ENCODE data around the gene RNF10.
A peak's percentile ranks its signal among the peaks of the same experiment; 100 is the strongest.
"Not testable (repeated sequence)": the region's sequence is repeated elsewhere in the genome, so short reads cannot be mapped to it uniquely, and the experiment has no call there.

RNF10 gene

DNA sequence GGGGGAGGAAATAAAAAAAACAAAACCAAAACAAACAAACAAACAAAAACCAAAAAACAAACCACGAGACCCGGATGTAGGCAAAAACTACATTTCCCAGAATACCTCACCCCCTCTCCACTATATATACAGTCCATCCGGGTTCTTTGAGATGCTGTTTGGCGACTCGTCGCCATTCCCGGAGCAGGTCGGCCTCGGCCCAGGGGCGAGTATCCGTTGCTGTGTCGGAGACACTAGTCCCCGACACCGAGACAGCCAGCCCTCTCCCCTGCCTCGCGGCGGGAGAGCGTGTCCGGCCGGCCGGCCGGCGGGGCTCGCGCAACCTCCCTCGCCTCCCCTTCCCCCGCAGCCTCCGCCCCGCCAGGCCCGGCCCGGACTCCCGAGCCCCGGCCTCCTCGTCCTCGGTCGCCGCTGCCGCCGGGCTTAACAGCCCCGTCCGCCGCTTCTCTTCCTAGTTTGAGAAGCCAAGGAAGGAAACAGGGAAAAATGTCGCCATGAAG lies at the start of gene RNF10:
Gene RNF10 (plus strand): TSS at position 154 of the 500 bp plus-strand sequence. CDS start 456 bp downstream, outside the sequence.
- H3K4me3 ChIP-seq (ENCODE audit: low read length), result peak within 1 kb of the TSS; percentile 66
- peak; percentile 88 for DNase-seq (ENCODE audit: low read depth)
- TF ChIP-seq, protein P1, sequence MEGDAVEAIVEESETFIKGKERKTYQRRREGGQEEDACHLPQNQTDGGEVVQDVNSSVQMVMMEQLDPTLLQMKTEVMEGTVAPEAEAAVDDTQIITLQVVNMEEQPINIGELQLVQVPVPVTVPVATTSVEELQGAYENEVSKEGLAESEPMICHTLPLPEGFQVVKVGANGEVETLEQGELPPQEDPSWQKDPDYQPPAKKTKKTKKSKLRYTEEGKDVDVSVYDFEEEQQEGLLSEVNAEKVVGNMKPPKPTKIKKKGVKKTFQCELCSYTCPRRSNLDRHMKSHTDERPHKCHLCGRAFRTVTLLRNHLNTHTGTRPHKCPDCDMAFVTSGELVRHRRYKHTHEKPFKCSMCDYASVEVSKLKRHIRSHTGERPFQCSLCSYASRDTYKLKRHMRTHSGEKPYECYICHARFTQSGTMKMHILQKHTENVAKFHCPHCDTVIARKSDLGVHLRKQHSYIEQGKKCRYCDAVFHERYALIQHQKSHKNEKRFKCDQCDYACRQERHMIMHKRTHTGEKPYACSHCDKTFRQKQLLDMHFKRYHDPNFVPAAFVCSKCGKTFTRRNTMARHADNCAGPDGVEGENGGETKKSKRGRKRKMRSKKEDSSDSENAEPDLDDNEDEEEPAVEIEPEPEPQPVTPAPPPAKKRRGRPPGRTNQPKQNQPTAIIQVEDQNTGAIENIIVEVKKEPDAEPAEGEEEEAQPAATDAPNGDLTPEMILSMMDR (IDR thresholded peaks at IDR 0.05; ENCODE audit: insufficient read depth, low read depth, low read length, missing control alignments), result no peak

DNA sequence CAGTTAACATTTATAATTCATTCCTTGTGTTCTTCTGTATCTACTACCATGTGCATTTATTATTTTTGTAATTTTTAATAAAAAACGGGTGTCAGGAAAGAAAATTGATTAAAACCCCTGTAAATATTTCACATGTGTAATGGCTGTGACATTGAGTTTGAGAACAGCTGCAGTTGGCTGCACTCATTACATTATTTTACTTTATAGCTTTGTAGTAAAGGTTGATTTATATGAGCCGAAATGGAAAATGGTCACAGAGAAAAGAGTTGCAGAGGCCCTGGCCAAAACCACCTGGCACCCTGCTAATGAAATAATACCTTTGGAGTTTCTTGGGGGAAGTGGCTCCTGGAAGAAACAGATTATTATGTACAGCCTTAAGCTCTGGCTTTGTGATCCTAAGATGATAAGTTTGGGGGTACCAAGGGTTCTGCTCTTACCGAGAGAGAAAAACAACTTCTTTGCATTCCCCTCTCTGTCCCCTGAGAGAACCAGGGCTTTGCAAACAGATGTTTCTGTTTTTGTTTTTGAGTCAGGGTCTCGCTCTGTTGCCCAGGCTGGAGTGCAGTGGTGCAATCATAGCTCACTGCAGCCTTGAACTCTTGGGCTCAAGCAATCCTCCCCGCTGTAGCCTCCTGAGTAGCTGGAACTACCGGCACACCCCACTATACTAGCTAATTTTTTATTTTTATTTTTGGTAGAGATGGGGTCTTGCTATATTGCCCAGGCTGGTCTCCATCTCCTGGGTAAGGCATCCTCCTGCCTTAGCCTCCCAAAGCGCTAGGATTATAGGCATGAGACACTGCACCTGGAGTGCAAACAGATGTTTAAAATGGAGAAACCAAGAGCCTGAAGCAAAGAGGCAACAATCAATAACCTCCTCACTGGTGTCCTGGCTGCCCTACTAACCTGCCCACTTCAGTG lies 47.9 kb upstream of the RNF10 start:
- no peak for DNase-seq (ENCODE audit: low read depth)
- no peak overlapping the region for H3K4me3 ChIP-seq (ENCODE audit: low read length)
- TF ChIP-seq, protein P1 (IDR thresholded peaks at IDR 0.05; ENCODE audit: insufficient read depth, low read depth, low read length, missing control alignments), result no peak

DNA sequence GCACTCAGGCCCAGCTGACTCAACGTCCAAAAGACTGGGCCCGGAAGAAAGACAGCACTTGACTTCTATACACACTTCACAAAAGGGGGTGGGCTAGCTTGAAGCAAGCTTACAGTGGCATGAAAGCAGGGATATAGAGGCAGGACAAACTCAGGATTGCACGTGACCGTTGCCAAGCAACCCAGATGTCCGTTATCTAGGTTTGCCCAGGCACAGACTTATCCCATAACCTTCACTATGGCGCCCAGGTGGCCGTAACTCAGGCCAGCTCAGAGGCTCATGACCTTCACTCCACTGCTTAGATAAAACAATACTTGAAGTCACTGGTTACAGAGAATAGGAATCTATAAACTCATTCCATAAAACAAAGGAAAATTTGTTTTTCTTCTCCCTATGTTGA lies 46.6 kb upstream of the RNF10 start:
- not testable (repeated sequence) for DNase-seq (ENCODE audit: low read depth); H3K4me3 ChIP-seq (ENCODE audit: low read length)

DNA sequence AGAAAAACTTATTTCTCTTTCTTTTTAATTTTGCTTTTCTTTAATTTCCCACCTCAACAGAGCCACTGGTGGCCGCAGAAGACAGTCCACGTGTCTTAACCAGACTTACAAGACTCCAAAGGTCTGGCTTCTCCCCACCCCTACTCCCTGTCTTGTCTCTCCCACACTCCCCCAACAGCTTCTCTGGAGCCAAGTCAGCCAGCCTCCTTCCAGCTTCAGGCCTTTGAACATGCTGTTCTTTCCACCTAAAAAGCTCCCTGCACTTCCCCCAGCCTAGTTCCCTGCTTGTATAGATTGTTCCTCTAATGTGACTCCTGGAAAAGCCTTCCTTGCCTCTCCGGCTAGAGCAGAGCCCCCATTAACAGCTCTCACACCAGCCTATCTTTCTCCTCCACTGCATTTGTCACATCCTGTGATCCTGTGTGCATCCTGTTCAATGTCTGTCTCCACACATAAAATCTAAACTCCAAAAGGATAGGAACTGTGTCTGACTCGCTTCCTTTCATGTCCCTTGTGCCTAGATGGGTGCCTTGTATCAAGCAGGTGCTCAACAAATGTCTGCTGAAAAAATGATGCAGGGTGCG lies 46.0 kb upstream of the RNF10 start:
- no peak for DNase-seq (ENCODE audit: low read depth)
- H3K4me3 ChIP-seq (ENCODE audit: low read length), result no peak overlapping the region
- TF ChIP-seq, protein P1 (IDR thresholded peaks at IDR 0.05; ENCODE audit: insufficient read depth, low read depth, low read length, missing control alignments), result no peak

DNA sequence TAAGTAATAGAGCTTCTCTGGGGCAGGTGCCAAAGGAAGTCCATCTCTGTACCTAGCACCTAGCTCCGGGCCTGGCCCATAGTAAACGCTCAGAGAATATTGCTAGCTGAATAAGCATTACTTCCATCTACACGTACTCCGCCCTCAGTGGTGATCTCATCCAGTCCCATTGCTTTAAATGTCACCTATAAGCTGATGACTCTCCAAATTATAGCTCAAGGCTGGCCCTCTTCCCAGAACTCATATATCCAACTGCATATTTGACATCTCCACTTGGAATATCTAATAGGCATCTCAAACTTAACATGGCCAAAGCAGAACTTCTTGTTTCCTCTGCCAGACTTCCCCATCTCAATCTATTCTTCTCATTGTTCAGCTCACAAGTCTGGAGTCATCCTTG lies 45.1 kb upstream of the RNF10 start:
- H3K4me3 ChIP-seq (ENCODE audit: low read length), result no peak overlapping the region
- no peak for DNase-seq (ENCODE audit: low read depth)
- TF ChIP-seq, protein P1 (IDR thresholded peaks at IDR 0.05; ENCODE audit: insufficient read depth, low read depth, low read length, missing control alignments), result no peak

DNA sequence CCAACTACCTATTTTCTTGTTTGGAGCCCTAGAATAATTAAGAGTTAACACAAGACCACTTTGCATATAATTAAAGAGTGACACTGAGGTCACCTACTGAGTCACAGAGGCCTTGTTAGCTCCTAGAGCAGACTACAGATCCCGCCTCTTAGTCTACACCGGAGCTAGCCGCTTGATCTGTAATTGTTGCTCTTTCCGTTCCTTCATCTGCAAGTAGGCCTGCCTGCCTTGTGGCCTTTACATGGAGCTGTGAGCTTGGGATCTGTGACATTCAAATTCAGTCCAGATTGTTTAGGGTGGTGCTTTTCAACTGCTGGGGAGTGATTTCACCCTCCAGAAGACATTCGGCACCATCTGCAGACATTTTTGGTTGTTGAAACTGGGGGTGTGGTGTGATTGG lies 43.8 kb upstream of the RNF10 start:
- no peak for DNase-seq (ENCODE audit: low read depth)
- no peak overlapping the region for H3K4me3 ChIP-seq (ENCODE audit: low read length)
- TF ChIP-seq, protein P1 (IDR thresholded peaks at IDR 0.05; ENCODE audit: insufficient read depth, low read depth, low read length, missing control alignments), result no peak

DNA sequence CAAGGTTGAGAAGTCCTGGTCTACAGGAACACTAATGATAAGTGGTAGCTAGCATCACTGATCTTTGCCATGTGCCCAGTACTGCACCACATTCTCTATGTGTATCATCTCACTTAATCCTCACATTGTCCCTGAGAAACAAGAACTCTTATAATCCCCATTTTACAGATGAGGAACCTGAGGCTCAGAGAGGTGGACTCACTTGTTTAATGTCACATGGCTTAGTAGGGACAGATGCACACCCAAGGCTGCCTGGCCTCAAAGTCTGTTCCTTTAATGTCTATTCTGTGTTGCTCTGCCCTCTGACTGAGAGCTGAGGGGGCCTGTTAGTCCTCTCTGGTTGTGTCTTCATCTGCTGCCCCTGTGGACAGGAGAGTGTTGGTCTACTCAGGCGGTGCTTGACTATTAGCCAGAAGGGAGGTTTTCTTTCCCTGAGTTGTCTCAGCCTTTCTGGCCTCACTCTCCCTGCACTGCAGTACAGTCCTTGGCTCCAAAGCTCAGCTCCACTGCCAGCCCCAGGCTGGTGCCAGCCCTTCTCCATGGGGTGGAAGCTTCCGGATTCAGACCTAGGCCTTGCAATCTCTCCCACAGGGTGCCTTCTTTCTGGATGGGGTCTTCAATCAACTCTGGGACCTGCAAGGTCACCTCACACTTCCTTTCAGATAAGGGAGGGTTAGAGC lies 43.2 kb upstream of the RNF10 start:
- TF ChIP-seq, protein P1 (IDR thresholded peaks at IDR 0.05; ENCODE audit: insufficient read depth, low read depth, low read length, missing control alignments), result no peak
- no peak overlapping the region for H3K4me3 ChIP-seq (ENCODE audit: low read length)
- no peak for DNase-seq (ENCODE audit: low read depth)

Data from epithelial cell of esophagus (primary cell).